ENCODE results near the gene C20orf204. TPM values are rescaled to one million over a fixed set of nuclear protein-coding genes. Genes with fewer than 3 reads are reported as not detected.

The C20orf204 gene
- total and polyA plus RNA-seq, 10 of the 15 experiments (the other 5 are each of a cell fraction or from before 2014, with no cell fraction given), result 0.24 to 56.0 (median 12.4) TPM

GRCh38 chr20:64022671-64023360 lies 13.2 kb upstream of the C20orf204 start:
- Histone ChIP-seq H3K4me1 (ENCODE audit: control insufficient read depth, insufficient read depth, low read length) (no peaks in the 10 kb centered on the region), H4K20me1 (ENCODE audit: control insufficient read depth, insufficient read depth) (no peaks in the 10 kb centered on the region), H3K4me3 (no peak overlapping the region), H2AFZ (ENCODE audit: control insufficient read depth, low read depth, low read length) (no peak overlapping the region), H3K79me2 (ENCODE audit: control insufficient read depth, insufficient read depth, low read length) (no peaks in the 10 kb centered on the region), H3K36me3 (ENCODE audit: control insufficient read depth in 2 of 2, insufficient read depth in 2 of 2, low read length in 1 of 2) (peaks cover 62 to 63% of the 10 kb centered on the region in 2 experiments), H3K27ac (ENCODE audit: control insufficient read depth, insufficient read depth) (no peak overlapping the region), H3K9ac (ENCODE audit: control insufficient read depth, insufficient read depth, low read length) (no peak overlapping the region), H3K9me3 (replicated peaks; ENCODE audit: control insufficient read depth, insufficient read depth, low read length) (no peaks in the 10 kb centered on the region), H3K4me2 (ENCODE audit: control insufficient read depth, insufficient read depth) (no peak overlapping the region), H3K27me3 (replicated peaks in 1 of 2; ENCODE audit: control insufficient read depth in 2 of 2, insufficient read depth in 2 of 2, low read length in 1 of 2) (no peaks in the 10 kb centered on the region)
- in situ Hi-C loops (cut with MboI), result no loop called here
- BruUV-seq (replicated peaks), result no TSS peak
- DNase-seq (ENCODE audit: low read depth, low spot score) (no peak), FAIRE-seq (no peak), ATAC-seq (no peak)
- ChIA-PET RAD21 (ENCODE audit: unreplicated experiment) (no interaction called here), POLR2A (no interaction called here), CTCF (no interaction called here), SMC1A (ENCODE audit: uncharacterized antibody, unreplicated experiment) (no interaction called here)
- intact Hi-C loops (cut with micrococcal nuclease; ENCODE audit: unreplicated experiment), result no loop called here
- TF ChIP-seq NR2C1 (IDR thresholded peaks at IDR 0.05) (no peak), POLR2A (IDR thresholded peaks at IDR 0.05; ENCODE audit: low read depth, low read length) (peak; percentile 30; the same call in 1 of the 2 replicates)
- 97% methylated on average over 17 of the region's 17 CpGs for WGBS (ENCODE audit: insufficient coverage, insufficient replicate concordance, low lambda C conversion rate, missing lambda C conversion rate)

- in situ Hi-C loops (cut with MboI), result no loop called here
These were observed 12.4 kb upstream of the C20orf204 start for GRCh38 chr20:64023361-64024140.

More at GRCh38 chr20:64023361-64024140, 12.4 kb upstream of the C20orf204 start:
- ATAC-seq, result no peak
- Histone ChIP-seq H4K20me1 (ENCODE audit: control insufficient read depth, insufficient read depth) (no peaks in the 10 kb centered on the region), H3K27me3 (replicated peaks in 1 of 2; ENCODE audit: control insufficient read depth in 2 of 2, insufficient read depth in 2 of 2, low read length in 1 of 2) (no peaks in the 10 kb centered on the region), H3K4me1 (ENCODE audit: control insufficient read depth, insufficient read depth, low read length) (no peaks in the 10 kb centered on the region), H2AFZ (ENCODE audit: control insufficient read depth, low read depth, low read length) (no peak overlapping the region), H3K9ac (ENCODE audit: control insufficient read depth, insufficient read depth, low read length) (no peak overlapping the region), H3K27ac (ENCODE audit: control insufficient read depth, insufficient read depth) (no peak overlapping the region), H3K4me3 (no peak overlapping the region), H3K4me2 (ENCODE audit: control insufficient read depth, insufficient read depth) (no peak overlapping the region), H3K79me2 (ENCODE audit: control insufficient read depth, insufficient read depth, low read length) (no peaks in the 10 kb centered on the region), H3K36me3 (ENCODE audit: control insufficient read depth in 2 of 2, insufficient read depth in 2 of 2, low read length in 1 of 2) (peaks cover 61 to 63% of the 10 kb centered on the region in 2 experiments), H3K9me3 (replicated peaks; ENCODE audit: control insufficient read depth, insufficient read depth, low read length) (no peaks in the 10 kb centered on the region)
- intact Hi-C loops (cut with micrococcal nuclease; ENCODE audit: unreplicated experiment), result no loop called here
- 90% methylated on average over 15 of the region's 15 CpGs for WGBS (ENCODE audit: insufficient coverage, insufficient replicate concordance, low lambda C conversion rate, missing lambda C conversion rate)
- RAD21 ChIA-PET (ENCODE audit: unreplicated experiment), result no interaction called here
- SMC1A ChIA-PET (ENCODE audit: uncharacterized antibody, unreplicated experiment), result no interaction called here
- DNase-seq (ENCODE audit: low read depth, low spot score), result no peak
- no peak for FAIRE-seq
- BruUV-seq (replicated peaks), result no TSS peak
- TF ChIP-seq SMARCA5 (IDR thresholded peaks at IDR 0.05), result no peak
- peak; percentile 49 for TF ChIP-seq POLR2A (IDR thresholded peaks at IDR 0.05; ENCODE audit: low read depth, low read length)
- POLR2A ChIA-PET, result no interaction called here
- CTCF ChIA-PET, result no interaction called here

Measured in GM12878 (cell line).